GM06990 (cell line): Measurements from ENCODE around the gene ECSCR.

Experiments used
- DNase-seq: peaks from one replicate; pipeline ENCODE4 v3.0.0-alpha.2; 2011; ENCODE audit not compliant: insufficient read length; ENCODE audit errors: extremely low read depth
- H3K27me3 ChIP-seq: replicated peaks from 2 replicates; pipeline ENCODE4 v1.6.0; 2011; ENCODE audit warnings: low read length; ENCODE audit not compliant: control insufficient read depth, insufficient read depth
- H3K36me3 ChIP-seq: 2 replicates; pipeline ENCODE4 v1.5.1; 2011; ENCODE audit warnings: low read length; ENCODE audit not compliant: control insufficient read depth, insufficient read depth
- H3K4me3 ChIP-seq: replicated peaks from 2 replicates; pipeline ENCODE4 v1.5.1; 2011; ENCODE audit warnings: low read depth, mild to moderate bottlenecking, control low read depth, low read length
- TF ChIP-seq, protein P1 (sequence below): IDR thresholded peaks from 2 replicates; pipeline ENCODE4 v1.5.1; 2011; ENCODE audit warnings: low read length, control low read depth, mild to moderate bottlenecking, inconsistent platforms; ENCODE audit not compliant: insufficient read depth, poor library complexity, severe bottlenecking

The ECSCR gene

GRCh38 chr5:139457653-139458306 is 4.8 kb downstream of the ECSCR start:
- TF ChIP-seq, protein P1, sequence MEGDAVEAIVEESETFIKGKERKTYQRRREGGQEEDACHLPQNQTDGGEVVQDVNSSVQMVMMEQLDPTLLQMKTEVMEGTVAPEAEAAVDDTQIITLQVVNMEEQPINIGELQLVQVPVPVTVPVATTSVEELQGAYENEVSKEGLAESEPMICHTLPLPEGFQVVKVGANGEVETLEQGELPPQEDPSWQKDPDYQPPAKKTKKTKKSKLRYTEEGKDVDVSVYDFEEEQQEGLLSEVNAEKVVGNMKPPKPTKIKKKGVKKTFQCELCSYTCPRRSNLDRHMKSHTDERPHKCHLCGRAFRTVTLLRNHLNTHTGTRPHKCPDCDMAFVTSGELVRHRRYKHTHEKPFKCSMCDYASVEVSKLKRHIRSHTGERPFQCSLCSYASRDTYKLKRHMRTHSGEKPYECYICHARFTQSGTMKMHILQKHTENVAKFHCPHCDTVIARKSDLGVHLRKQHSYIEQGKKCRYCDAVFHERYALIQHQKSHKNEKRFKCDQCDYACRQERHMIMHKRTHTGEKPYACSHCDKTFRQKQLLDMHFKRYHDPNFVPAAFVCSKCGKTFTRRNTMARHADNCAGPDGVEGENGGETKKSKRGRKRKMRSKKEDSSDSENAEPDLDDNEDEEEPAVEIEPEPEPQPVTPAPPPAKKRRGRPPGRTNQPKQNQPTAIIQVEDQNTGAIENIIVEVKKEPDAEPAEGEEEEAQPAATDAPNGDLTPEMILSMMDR = peak; percentile 34
- H3K27me3 ChIP-seq = no peaks in the 10 kb centered on the region
- no peak for DNase-seq
- H3K4me3 ChIP-seq = no peak overlapping the region
- H3K36me3 ChIP-seq = no peaks in the 10 kb centered on the region

- Histone ChIP-seq H3K4me3 (no peak overlapping the region), H3K36me3 (no peaks in the 10 kb centered on the region), H3K27me3 (no peaks in the 10 kb centered on the region)
- TF ChIP-seq, protein P1 = no peak
- no peak for DNase-seq
These were observed 5.3 kb downstream of the ECSCR start for GRCh38 chr5:139457241-139457640.

DNA sequence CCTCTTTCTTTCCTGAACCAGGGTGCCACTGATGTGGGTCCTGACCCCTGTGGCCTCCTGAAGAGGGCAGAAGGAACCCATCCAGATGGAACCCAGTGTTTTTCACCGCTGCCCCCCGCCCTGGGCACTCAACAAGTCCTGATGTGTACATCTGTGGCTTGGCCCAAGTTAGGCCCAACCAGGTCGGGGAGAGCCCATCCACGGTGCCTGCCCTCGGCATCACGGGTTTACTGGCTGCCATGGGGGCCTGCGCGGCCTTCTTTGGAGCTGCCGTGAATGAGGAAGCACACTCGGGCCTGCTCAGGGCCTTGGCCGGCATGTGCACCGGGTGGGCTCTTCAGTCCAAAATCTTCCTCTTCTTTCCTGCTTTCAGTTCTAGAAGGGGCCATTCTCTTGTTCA is 5.8 kb downstream of the ECSCR start:
- no peaks in the 10 kb centered on the region for H3K27me3 ChIP-seq
- no peak overlapping the region for H3K4me3 ChIP-seq
- DNase-seq = no peak
- TF ChIP-seq, protein P1 = no peak
- no peaks in the 10 kb centered on the region for H3K36me3 ChIP-seq

DNA sequence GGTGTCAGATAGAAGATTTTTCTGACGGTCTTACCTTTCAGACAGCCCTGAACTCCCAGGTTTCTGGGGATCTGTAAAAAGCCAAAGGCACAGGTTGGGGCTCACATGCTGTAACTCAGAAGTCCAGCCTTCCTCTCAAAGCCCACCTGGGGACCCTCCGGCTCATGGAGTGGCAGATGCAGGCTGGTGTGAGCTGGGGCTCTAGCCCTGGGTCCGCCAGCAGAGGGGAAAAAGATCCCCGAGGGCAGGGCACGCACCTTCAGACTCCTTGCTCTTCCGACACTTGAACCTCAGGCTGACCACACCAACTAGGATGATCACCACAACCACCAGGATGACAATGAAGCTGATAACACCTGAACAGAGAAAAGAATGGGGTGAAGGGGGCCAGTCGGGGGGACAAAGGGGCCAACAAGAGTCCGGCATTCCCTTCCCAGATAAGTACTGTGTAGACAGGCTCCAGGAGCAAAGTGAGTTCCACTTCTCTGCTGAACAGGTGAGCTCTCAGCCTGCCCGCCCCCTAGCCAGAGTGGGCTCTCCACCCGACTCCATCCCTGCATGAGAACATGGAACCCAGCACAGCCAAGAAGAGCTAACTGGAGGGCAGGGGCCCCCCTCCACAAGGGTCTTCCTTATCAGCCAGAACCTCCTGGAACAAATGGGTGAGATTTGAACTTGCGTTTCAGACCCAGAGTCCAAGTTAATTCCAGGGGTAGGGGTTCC is 7.8 kb downstream of the ECSCR start:
- no peak for DNase-seq
- H3K27me3 ChIP-seq = no peaks in the 10 kb centered on the region
- TF ChIP-seq, protein P1 = no peak
- H3K4me3 ChIP-seq = no peak overlapping the region
- H3K36me3 ChIP-seq = no peaks in the 10 kb centered on the region

DNA sequence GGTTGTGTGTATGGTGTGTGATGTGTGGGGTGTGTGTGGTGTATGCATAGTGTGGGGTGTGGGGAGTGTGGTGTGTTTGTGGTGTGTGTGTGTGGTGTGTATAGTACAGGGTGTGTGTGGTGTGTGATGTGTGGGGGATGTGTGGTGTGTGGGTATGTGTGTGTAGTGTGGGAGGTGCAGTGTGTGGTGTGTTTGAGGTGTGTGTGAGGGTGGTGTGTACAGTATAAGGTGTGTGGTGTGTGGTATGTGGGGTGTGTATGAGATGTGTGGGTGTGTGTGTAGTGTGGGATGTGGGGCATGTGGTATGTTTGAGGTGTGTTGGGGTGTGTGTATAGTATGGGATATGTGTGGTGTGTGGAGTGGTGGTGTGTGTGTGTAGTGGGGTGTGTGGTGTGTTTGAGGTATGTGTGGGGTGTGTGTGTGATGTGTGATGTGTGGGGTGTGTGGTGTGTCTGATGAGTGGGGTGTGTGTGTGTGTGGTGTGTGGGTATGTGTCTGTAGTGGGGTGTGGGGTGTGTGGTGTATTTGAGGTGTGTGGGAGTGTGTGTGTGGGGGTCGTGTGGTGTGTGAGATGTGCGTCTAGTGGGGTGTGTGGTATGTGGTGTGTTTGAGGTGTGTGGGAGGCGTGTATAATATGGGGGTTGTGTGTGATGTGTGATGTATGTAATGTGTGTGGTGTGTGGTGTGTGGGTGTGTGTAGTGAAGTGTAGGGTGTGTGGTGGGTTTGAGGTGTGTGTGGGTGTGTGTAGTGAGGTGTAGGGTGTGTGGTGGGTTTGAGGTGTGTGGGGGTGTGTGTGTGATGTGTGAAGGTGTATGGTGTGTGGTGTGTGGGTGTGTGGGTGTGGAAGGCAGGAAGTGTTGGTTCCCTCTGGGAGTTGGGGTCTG is 8.6 kb downstream of the ECSCR start:
- TF ChIP-seq, protein P1 = no peak
- Histone ChIP-seq H3K4me3 (no peak overlapping the region), H3K27me3 (no peaks in the 10 kb centered on the region), H3K36me3 (no peaks in the 10 kb centered on the region)
- DNase-seq = peak; percentile 45
